ENCODE results near the gene ANTXR2.
"Not testable (repeated sequence)": the region's sequence is repeated elsewhere in the genome, so short reads cannot be mapped to it uniquely, and the experiment has no call there.

DNA sequence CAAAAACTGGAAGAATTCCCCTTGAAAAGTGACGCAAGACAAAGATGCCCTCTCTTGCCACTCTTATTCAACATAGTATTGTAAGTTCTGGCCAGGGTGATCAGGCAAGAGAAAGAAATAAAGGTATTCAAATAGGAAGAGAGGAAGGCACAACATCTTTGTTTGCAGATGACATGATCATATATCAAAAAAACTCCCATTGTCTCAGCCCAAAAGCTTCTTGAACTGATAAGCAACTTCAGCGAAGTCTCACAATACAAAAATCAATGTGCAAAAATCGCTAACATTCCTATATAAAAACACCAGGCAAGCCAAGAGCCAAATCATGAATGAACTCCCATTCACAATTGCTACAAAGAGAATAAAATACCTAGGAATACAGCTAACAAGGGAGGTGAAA, 46.6 kb upstream of the ANTXR2 start:
- not testable (repeated sequence) for TF ChIP-seq CTCF, POLR2AphosphoS5, POLR2A, EP300 (IDR thresholded peaks at IDR 0.05)
